ENCODE measurements around the gene PGPEP1.
"Not testable (repeated sequence)": the region's sequence is repeated elsewhere in the genome, so short reads cannot be mapped to it uniquely, and the experiment has no call there.

Gene PGPEP1

GRCh38 chr19:18396471-18397241, 56.3 kb downstream of the PGPEP1 start:
- no peak for DNase-seq

DNA sequence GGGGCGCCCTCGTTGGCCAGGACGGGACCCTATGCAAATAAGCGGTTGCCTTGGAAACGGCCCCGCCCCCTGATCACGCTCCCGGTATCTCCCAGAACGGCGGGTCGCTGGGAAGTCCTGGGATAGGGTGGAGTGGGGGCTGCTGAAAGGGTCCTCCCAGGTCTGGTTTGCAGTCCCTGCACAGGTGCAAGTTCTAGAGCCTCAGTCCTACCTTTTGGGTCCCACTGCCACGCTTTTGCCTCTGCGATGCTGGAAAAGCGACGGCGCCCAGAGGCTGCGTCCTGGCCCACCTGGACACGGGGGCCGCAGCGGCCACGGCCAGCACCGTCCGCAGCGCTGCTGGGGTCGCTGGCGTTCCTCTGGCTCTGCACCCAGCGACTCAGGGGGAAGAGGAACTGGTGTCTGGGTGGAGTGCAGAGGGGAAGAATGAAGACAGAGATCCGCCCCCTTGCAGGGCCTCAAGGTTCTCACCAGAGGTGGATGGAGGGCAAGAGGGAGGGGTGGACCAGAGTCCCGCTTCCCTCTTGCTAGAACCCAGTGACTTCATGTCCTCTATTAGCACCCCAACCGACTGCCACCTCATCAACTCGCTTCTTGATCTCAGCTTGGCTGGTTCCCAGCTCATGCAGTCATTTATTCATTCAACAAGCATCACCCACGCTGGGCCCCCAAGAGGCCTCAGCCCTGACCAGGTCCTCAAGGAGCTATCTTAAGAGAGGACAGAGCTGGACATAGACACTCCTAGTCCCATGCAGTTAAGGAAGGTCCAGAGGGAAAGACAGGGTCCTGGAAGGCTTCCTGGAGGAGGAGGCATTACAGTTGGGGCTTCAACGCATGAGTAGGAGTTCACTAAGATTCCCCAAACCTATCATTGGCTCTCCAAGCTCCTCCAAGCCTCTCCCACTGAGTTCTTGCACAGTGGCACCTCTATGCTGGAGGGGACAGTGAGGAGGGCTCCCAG, 57.1 kb downstream of the PGPEP1 start, which contains the start of gene LRRC25:
Gene LRRC25 (minus strand): TSS at position 381 of the 961 bp plus-strand sequence. CDS start 659 bp downstream, outside the sequence.
- DNase-seq, result no peak

- no peak for DNase-seq
Observed at GRCh38 chr19:18399008-18399407, 58.6 kb downstream of the PGPEP1 start.

- no peak for DNase-seq
Observed at GRCh38 chr19:18401580-18402112, 61.2 kb downstream of the PGPEP1 start.

DNA sequence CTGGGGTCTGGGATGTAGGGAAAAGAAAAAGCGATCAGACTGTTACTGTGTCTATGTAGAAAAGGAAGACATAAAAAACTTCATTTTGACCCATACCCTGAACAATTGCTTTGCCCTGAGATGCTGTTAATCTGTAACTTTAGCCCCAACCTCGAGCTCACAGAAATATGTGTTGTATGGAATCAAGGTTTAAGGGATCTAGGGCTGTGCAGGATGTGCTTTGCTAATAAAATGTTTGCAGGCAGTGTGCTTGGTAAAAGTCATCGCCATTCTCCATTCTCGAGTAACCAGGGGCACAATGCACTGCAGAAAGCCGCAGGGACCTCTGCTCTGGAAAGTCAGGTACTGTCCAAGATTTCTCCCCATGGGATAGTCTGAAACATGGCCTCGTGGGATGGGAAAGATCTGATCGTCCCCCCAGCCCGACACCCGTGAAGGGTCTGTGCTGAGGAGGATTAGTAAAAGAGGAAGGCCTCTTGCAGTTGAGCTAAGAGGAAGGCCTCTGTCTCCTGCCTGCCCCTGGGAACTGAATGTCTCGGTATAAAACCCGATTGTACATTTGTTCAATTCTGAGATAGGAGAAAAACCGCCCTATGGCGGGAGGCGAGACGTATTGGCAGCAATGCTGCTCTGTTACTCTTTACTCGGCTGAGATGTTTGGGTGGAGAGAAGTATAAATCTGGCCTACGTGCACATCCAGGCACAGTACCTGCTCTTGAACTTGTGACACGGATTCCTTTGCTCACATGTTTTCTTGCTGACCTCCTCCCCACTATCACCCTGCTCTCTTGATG, 62.3 kb downstream of the PGPEP1 start:
- DNase-seq, result not testable (repeated sequence)

GRCh38 chr19:18405754-18406153, 65.4 kb downstream of the PGPEP1 start:
- not testable (repeated sequence) for DNase-seq

DNA sequence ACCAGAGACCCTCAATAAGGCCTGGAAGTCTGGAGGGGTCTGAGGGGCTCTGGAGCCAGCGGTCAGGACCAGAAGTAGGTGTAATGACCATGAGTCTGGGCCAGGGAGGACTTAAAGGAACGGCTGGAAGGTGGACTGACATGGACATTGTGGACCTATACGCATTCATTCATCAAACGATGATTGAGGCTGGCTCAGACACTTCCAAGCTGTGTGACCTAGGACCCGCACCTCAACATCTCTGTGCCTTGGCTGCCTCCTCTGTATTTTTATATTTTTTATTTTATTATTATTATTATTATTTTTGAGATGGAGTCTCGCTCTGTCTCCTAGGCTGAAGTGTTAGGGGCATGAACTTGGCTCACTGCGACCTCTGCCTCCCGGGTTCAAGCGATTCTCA, 66.4 kb downstream of the PGPEP1 start:
- no peak for DNase-seq

DNA sequence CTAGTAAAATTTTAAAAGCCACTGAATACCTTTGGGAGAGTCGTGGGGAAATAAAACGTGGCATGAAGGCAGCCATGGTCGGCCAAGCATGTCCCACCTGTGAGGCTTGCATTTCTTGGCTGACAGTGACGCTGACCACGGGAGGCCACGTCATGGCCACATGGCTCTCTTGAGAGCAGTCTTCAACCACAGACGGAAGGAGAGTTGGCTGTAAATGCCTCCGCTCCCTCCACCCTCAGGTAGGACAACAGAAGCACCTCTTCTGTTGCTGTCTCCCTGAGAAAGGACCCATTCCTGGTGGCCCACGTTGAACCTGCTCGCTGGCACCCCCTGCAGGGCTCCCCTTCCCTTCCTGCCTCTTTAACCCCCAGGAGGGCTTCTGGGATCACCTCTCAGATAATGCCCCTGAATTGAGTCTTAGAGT, 67.7 kb downstream of the PGPEP1 start:
- DNase-seq, result peak; percentile 17

GRCh38 chr19:18412610-18413239, 72.3 kb downstream of the PGPEP1 start:
- DNase-seq, result no peak

- DNase-seq, result no peak
Observed at GRCh38 chr19:18414504-18415177, 74.2 kb downstream of the PGPEP1 start.

DNA sequence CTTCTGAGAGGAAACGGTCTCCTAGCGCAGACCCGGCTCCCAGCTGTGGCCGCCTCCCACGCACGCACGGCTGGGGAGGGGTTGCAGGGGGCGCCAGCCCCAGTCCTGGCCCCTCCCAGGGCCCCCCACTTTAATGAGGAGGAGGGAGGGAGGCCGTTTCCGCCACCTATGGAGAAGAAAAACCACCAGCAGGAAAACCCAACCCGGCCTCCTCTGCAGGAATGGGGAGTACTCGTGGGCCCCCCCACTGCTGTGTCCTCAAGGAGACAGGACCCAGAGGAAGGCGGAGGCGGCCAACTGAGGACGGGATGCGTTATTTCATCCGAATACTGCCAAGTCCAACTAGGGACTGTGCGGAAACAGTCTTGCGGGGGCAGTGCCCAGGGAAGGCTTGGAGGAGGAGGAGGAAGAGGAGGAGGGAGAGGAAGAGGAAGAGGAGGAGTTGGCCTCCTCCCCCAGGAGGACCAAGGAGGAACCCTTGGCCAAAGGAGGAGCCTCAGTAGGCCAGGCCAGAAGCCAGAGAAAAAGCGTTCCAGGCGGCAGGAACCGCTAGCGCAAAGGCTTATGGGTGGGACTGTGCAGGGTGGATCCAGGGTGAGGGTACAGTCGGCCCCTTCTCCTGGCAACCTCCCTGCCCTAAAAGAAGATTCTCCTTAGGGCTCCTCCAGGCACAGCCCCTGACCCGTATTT, 74.9 kb downstream of the PGPEP1 start:
- no peak for DNase-seq

DNA sequence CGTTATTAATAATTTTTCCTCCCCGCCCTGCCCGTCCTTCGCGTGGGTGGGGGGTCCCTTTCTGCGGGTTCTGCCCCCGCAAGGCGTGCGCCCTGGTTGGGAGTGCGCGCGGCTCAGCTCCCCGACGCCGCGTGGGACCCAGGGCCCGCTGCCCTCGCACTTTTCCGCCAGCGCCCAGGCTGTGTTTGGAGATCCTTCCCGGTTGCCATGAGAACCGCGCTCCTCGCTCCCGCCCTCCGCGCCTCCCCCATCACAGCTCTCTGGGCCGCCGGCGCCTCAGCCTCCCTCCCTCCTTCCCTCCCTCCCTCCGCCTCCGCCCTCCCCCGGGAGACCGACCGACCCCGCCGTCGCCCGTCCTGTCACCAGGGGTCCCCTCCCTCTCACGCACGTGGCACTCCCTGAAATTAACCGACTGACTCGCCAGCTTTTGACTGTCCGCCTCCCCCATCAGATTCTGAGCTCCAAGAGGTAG, 76.4 kb downstream of the PGPEP1 start:
- DNase-seq, result peak; percentile 78

DNA sequence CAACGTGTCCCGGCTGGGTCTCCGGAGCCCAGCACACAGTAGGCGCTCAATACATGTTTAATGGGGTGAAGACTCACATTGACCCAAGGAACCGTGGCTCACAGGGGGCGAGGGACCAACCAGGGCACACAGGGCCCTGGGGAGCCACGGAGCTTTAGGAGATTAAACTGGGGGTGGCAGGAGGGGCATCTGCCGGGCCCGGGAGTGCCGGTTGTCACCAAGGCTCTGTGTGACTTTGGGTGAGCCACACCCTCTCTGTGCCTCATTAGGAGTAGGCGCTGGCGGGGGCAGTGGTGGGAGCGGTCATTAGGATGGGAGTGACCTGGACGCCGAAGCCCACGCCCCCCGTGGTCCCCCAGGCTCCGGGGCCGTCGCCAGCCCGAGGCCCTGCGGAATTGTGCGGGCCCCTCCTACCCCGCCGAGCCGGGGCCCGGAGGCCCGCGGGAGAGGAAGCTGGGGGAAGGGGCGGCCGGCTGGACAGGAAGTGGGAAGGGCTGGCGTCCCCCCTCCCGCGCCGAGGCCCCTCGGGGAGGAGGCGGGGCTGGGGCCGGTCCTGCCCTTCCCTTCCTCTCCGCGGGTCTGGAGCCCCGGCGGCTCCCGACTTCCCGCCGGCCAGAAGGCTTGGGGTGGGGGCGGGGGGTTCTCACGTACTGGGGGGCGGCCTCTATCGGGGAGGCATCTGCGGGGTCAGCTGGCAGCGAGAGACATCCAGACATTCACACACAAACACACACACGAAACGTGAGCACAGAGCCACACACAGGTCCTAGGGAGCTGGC, 77.0 kb downstream of the PGPEP1 start:
- peak; percentile 60 for DNase-seq

DNA sequence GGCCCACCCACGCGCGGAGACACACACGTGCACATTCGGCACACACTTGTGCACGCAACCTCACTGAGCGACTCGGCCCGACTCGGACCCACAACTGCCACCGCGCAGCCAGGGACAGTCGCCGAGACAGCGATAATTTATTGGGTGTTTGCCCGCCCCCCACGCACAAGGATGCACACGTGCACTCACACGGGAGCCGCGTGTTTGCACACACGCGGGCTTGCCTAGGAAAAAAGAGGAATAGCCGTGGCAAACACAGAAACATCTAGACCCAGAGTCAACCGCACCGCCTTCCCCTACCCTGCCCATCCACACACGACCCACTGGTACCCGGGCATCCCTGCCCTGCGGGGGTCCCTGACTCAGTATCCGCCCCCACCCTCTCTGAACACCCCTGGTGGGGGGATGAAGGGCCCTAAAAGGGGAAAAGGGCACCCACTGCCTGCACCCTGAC, 77.7 kb downstream of the PGPEP1 start:
- DNase-seq, result no peak

DNA sequence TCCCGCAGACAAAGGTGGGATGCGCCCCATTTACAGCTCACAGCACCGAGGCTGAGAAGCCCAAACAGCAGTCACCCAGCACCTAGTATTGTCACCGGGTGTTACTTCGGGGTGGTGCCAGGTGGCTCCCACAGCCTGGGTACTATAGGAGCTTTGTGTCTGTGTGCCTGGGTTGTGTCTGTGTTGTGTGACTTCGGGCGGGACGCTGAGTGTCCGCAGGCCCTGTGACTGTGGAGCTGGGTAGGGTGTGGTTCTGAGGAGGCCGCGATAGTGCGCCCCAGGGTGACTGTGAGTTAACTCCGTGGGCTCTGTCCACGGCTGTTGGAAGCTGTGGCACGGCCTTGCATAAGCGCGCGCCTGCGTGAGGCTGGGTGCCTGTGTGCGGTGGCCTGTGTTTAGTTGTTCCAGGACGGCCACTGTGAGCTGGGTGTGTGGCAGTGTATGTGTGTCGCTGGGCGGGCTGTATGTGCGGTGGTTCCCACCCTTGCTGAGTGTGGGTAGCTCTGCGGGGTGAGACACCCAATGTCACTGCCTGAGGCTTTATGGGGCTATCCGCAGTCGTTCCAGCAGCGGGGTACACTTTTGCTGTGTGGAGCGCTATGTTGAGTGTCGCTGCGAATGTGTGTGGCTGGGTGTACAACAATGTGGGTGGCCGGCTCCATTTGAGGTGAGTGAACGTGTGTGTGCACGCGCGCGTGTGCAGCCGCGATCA, 78.2 kb downstream of the PGPEP1 start:
- no peak for DNase-seq

GRCh38 chr19:18419195-18419698, 78.8 kb downstream of the PGPEP1 start, which contains the start of gene SSBP4:
Gene SSBP4 (plus strand): TSS chr19:18419398. CDS start chr19:18419649, 251 bp downstream.
- DNase-seq, result peak; percentile 73
